GM19324 (cell line): ENCODE results near the gene ORMDL2.
"Not testable (repeated sequence)": the region's sequence is repeated elsewhere in the genome, so short reads cannot be mapped to it uniquely, and the experiment has no call there.

ENCODE experiments used
- ATAC-seq: cut with Tn5 transposase; IDR thresholded peaks from one replicate; pipeline ENCODE4 v1.9.1; 2021; ENCODE audit warnings: mild to moderate bottlenecking, moderate library complexity; ENCODE audit not compliant: unreplicated experiment, low FRiP score

ORMDL2 gene

GRCh38 chr12:55850401-55850800 is 32.6 kb downstream of the ORMDL2 start:
- ATAC-seq: no peak

DNA sequence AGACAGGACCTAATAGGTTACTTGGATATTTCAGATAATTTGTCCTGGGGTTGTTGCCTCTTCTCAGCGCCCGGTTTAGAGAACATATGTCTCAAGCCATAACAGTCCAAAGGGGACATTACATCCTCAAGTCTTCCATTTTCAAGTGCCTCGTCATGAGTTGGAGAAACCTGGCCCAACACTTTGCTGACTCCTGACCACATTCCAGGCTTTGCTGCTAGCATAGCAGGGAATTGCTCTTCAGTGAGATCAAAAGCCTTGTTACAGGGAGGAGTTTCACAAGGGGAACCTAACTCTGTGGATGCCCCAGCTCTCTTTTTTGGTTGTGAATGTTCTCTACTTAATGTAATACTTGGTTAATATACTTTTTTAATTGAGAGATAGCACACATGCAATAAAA is 33.1 kb downstream of the ORMDL2 start:
- no peak for ATAC-seq

- no peak for ATAC-seq
These were observed 34.9 kb downstream of the ORMDL2 start for GRCh38 chr12:55852740-55853139.

DNA sequence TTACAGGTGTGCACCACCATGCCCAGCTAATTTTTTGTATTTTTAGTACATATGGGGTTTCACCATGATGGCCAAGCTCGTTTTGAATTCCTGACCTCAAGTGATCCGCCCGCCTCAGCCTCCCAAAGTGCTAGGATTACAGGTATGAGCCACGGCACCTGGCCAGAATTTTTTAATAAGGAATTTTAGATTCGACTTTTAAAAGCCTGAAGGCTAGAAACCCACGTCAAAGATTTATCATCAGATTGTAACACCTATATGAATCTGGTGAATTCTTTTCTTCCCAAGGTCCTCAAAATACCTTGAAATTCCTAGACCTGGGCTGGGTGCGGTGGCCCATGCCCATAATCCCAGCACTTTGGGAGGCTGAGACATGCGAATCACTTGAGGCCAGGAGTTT is 43.6 kb downstream of the ORMDL2 start:
- no peak for ATAC-seq

DNA sequence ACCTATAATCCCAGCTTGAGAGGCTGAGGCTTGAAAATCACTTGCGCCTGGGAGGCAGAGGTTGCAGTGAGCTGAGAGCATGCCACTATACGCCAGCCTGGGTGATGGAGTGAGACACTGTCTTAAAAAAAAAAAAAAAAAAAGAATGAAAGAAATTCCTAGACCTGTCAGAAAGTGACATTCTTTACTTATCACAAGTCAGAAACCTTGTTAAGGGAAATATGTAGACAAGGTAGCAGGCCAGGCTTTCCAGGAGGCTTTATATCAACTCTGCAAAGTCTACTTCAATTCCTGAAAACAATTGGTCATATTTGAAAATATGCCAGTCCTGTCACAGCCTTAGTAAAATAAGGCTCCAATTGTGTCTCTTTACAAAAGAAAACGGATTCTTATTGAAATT is 44.0 kb downstream of the ORMDL2 start:
- ATAC-seq: no peak

GRCh38 chr12:55862286-55862685 is 44.4 kb downstream of the ORMDL2 start:
- ATAC-seq: no peak

- not testable (repeated sequence) for ATAC-seq
These were observed 45.1 kb downstream of the ORMDL2 start for GRCh38 chr12:55862931-55863330.

DNA sequence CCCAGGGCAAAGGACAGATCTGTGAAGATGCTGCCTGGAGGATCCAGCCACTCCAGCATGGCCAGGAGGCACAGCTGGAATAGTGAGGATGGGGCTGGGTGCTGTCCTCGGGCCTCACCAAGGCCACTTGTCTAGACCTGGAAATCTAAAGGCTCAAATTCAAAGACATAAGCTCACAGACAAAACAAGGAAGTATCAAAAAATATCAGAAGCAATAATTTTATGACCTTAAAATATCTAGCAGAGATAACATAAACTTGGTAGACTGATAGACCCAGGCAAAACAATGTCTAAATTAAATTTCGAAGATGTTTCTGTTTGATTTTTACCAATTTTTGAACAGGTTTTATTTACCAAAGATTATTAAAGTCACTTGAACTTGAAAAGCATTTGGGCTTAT is 47.5 kb downstream of the ORMDL2 start:
- ATAC-seq: no peak

DNA sequence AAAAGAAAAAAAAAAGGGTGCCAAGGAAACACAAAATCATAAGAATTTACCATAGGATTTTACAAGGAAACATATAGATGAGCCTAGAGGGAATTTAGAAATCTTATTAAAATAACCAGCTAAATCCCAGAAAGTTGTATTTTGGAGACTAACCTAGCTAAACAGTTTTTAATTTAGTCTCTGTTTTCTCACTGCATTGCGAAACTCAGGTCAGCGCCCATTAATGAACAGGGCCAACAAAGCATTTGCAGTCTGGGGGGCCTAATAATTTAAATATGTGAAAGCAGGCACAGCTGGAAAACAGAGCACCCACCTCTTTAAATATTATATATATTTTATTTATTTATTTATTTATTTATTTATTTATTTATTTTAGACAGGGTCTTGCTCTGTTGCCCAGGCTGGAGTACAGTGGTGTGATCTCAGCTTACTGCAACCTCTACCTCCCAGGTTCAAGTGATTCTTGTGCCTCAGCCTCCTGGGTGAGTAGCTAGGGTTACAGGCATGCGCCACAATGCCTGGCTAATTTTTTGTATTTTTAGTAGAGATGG is 48.7 kb downstream of the ORMDL2 start:
- not testable (repeated sequence) for ATAC-seq
